ENCODE results near the gene PLB1. TPM values are rescaled to one million over a fixed set of nuclear protein-coding genes. Genes with fewer than 3 reads are reported as not detected.

PLB1 gene
- total RNA-seq, 2 experiments from 2014 or later = 0.25 to 0.50 TPM

GRCh38 chr2:28490558-28490957 is 5.3 kb upstream of the PLB1 start:
- ATAC-seq = no peak
- H3K27me3 Mint-ChIP-seq = no peaks in the 10 kb centered on the region
- no peak for TF ChIP-seq CTCF (IDR thresholded peaks at IDR 0.05)
- POLR2A ChIA-PET = no interaction called here
- H3K4me1 Mint-ChIP-seq (ENCODE audit: low read depth) = no peaks in the 10 kb centered on the region
- intact Hi-C loops (cut with micrococcal nuclease) = no loop called here
- no peaks in the 10 kb centered on the region for H3K9me3 Mint-ChIP-seq
- H3K36me3 Mint-ChIP-seq (ENCODE audit: low read depth) = no peaks in the 10 kb centered on the region
- no peak overlapping the region for H3K27ac Mint-ChIP-seq
- CTCF ChIA-PET = interaction anchor here (1.5 kb wide), 1 partner anchor 8 kb away, joined by 4 read pairs; no protein-coding TSS in a partner anchor
- no peak for DNase-seq
- no peak overlapping the region for H3K4me3 Mint-ChIP-seq

- intact Hi-C loops (cut with micrococcal nuclease) = no loop called here
- no peaks in the 10 kb centered on the region for H3K27me3 Mint-ChIP-seq
- no peaks in the 10 kb centered on the region for H3K4me1 Mint-ChIP-seq (ENCODE audit: low read depth)
- DNase-seq (no peak), ATAC-seq (no peak)
- H3K27ac Mint-ChIP-seq = no peak overlapping the region
- H3K36me3 Mint-ChIP-seq (ENCODE audit: low read depth) = no peaks in the 10 kb centered on the region
- no peak overlapping the region for H3K4me3 Mint-ChIP-seq
- H3K9me3 Mint-ChIP-seq = no peaks in the 10 kb centered on the region
- no peak for TF ChIP-seq CTCF (IDR thresholded peaks at IDR 0.05)
- ChIA-PET CTCF (interaction anchor here (1.0 to 1.6 kb wide), 3 partner anchors 13 to 45 kb away, joined by 3 to 4 read pairs (median 3); no protein-coding TSS in a partner anchor), POLR2A (interaction anchor here (0.7 kb wide), 1 partner anchor 221 kb away, joined by 3 read pairs; no protein-coding TSS in a partner anchor)
Measured at GRCh38 chr2:28492282-28492681, 3.6 kb upstream of the PLB1 start.

GRCh38 chr2:28493636-28494035 is 2.2 kb upstream of the PLB1 start:
- ChIA-PET CTCF (no interaction called here), POLR2A (no interaction called here)
- ATAC-seq = no peak

GRCh38 chr2:28496781-28497180 is 921 bp downstream of the PLB1 start:
- H3K27ac Mint-ChIP-seq = no peak overlapping the region
- no peaks in the 10 kb centered on the region for H3K36me3 Mint-ChIP-seq (ENCODE audit: low read depth)
- intact Hi-C loops (cut with micrococcal nuclease) = no loop called here
- ATAC-seq = no peak
- ChIA-PET POLR2A (interaction anchor here (0.8 kb wide), 1 partner anchor 1903 kb away, joined by 4 read pairs; no protein-coding TSS in a partner anchor), CTCF (interaction anchor here (0.7 to 1.0 kb wide), 2 partner anchors 70 to 235 kb away, joined by 3 read pairs; no protein-coding TSS in a partner anchor)
- H3K9me3 Mint-ChIP-seq = no peaks in the 10 kb centered on the region
- H3K4me1 Mint-ChIP-seq (ENCODE audit: low read depth) = no peaks in the 10 kb centered on the region
- H3K4me3 Mint-ChIP-seq = no peak overlapping the region
- DNase-seq = no peak
- peaks cover 1% of the 10 kb centered on the region for H3K27me3 Mint-ChIP-seq
- no peak for TF ChIP-seq CTCF (IDR thresholded peaks at IDR 0.05)

More at GRCh38 chr2:28493636-28494035, 2.2 kb upstream of the PLB1 start:
- no peak overlapping the region for H3K4me3 Mint-ChIP-seq
- no peaks in the 10 kb centered on the region for H3K4me1 Mint-ChIP-seq (ENCODE audit: low read depth)
- H3K27me3 Mint-ChIP-seq = no peaks in the 10 kb centered on the region
- no peak for TF ChIP-seq CTCF (IDR thresholded peaks at IDR 0.05)
- no peak overlapping the region for H3K27ac Mint-ChIP-seq
- H3K9me3 Mint-ChIP-seq = no peaks in the 10 kb centered on the region
- intact Hi-C loops (cut with micrococcal nuclease) = loop anchor here (1.0 kb wide), 1 partner anchor 13 kb away; no protein-coding TSS in a partner anchor
- no peaks in the 10 kb centered on the region for H3K36me3 Mint-ChIP-seq (ENCODE audit: low read depth)
- no peak for DNase-seq

GRCh38 chr2:28497206-28497605 is 1.3 kb downstream of the PLB1 start:
- Mint-ChIP-seq H3K27me3 (peaks cover 1% of the 10 kb centered on the region), H3K4me1 (ENCODE audit: low read depth) (no peaks in the 10 kb centered on the region), H3K36me3 (ENCODE audit: low read depth) (no peaks in the 10 kb centered on the region), H3K9me3 (no peaks in the 10 kb centered on the region), H3K27ac (no peak overlapping the region), H3K4me3 (no peak overlapping the region)
- ChIA-PET CTCF (interaction anchor here (0.7 kb wide), 1 partner anchor 236 kb away, joined by 3 read pairs; no protein-coding TSS in a partner anchor), POLR2A (interaction anchor here (0.6 to 0.8 kb wide), 2 partner anchors 127 to 1904 kb away, joined by 3 to 4 read pairs; no protein-coding TSS in a partner anchor)
- ATAC-seq (no peak), DNase-seq (no peak)
- TF ChIP-seq CTCF (IDR thresholded peaks at IDR 0.05) = no peak
- intact Hi-C loops (cut with micrococcal nuclease) = no loop called here
